K562 (cell line): ENCODE results near the gene LTBP4. TPM values are rescaled to one million over a fixed set of nuclear protein-coding genes. Genes with fewer than 3 reads are reported as not detected.

ENCODE experiments used
- ETV5 ChIP-seq: sonication (generic); formaldehyde crosslinking; IDR thresholded peaks from 2 replicates; pipeline ENCODE4 v1.4.0; 2020; ENCODE audit warnings: low read depth, mild to moderate bottlenecking, missing genetic modification reagents
- GATA2 ChIP-seq: sonication (generic); formaldehyde crosslinking; IDR thresholded peaks from 2 replicates; pipeline ENCODE4 v1.4.0; 2020; ENCODE audit warnings: mild to moderate bottlenecking, missing genetic modification reagents
- NR2C1 ChIP-seq, 2 experiments: fragments of 450-650 bp; IDR thresholded peaks; 2 replicates each; pipeline ENCODE4 v1.6.1; 2017; ENCODE audit warnings: mild to moderate bottlenecking in 2 of 2, antibody characterized with exemption in 1 of 2, inconsistent platforms in 1 of 2, missing compliant biosample characterization in 1 of 2, missing genetic modification characterization in 1 of 2
- POLR2G ChIP-seq: fragments of 200-400 bp; formaldehyde crosslinking; IDR thresholded peaks from 2 replicates; pipeline ENCODE4 v1.6.1; 2017; ENCODE audit warnings: low read depth, mild to moderate bottlenecking, antibody characterized with exemption, low read length, moderate library complexity
- PRPF4 ChIP-seq: fragments of 200-400 bp; formaldehyde crosslinking; IDR thresholded peaks from one replicate; pipeline ENCODE4 v1.6.1; 2017; ENCODE audit warnings: low read length, low read depth, mild to moderate bottlenecking; ENCODE audit not compliant: insufficient read depth, poor library complexity, severe bottlenecking
- ZBTB34 ChIP-seq: fragments of 250-450 bp; sonication (Bioruptor Pico); IDR thresholded peaks from 2 replicates; pipeline ENCODE4 v1.8.0; 2021; ENCODE audit warnings: mild to moderate bottlenecking, moderate library complexity
- ZNF282 ChIP-seq: sonication (generic); formaldehyde crosslinking; IDR thresholded peaks from 2 replicates; pipeline ENCODE4 v1.8.1; 2023; ENCODE audit warnings: missing genetic modification reagents
- ZNF644 ChIP-seq: fragments of 200-800 bp; sonication (Bioruptor generic); IDR thresholded peaks from 2 replicates; pipeline ENCODE4 v1.6.1; 2016; ENCODE audit warnings: low read depth, missing genetic modification characterization, missing compliant biosample characterization
- polyA plus RNA-seq, 8 experiments: library from polyadenylated mRNA; depleted of rRNA in 4 of 8; stranded (reverse) in 5 of 8; unstranded in 3 of 8; fragments of >200 nt; fragmentation: Nextera tagmentation in 2 of 8; fragmentation: Illumina TruSeq in 1 of 8; extraction: Ambion mirVana in 2 of 8; extraction: Trizol in 1 of 8; gene quantifications; 2 replicates each; pipeline versions ENCODE4 v1.2.1 to v1.2.3, GENCODE V29; 2011 to 2014; ENCODE audit warnings: inconsistent platforms in 1 of 8, missing spikeins in 1 of 8
- total RNA-seq, 7 experiments: library from RNA; depleted of rRNA in 6 of 7; stranded (reverse); fragments of >200 nt in 6 of 7; fragmentation: Illumina TruSeq in 2 of 7; extraction: Trizol in 2 of 7; gene quantifications; 2 replicates each; pipeline versions ENCODE4 v1.2.1 to v1.2.3, GENCODE V29; 2011 to 2021; ENCODE audit warnings: low replicate concordance in 1 of 7

The LTBP4 gene
- total and polyA plus RNA-seq, 9 of the 15 experiments (the other 6 are each of a cell fraction or from before 2014, with no cell fraction given) = 0.35 to 160 (median 31.6) TPM

- peak; percentile 55; the same call in 1 of the 2 replicates for TF ChIP-seq ZNF282 (CRISPR knock-in tag)
- TF ChIP-seq ZNF644 (tag) = no peak
- no peak for TF ChIP-seq ZBTB34 (CRISPR knock-in tag)
- peak; percentile 92 for TF ChIP-seq NR2C1 (IDR thresholded peaks at IDR 0.05)
- TF ChIP-seq NR2C1 (tag; IDR thresholded peaks at IDR 0.05) = peak; percentile 88
- no peak for TF ChIP-seq PRPF4
- peak; percentile 55; the same call in 1 of the 2 replicates for TF ChIP-seq POLR2G
- TF ChIP-seq GATA2 = no peak
- TF ChIP-seq ETV5 (CRISPR knock-in tag) = no peak
These were observed 10.9 kb downstream of the LTBP4 start (continued) for GRCh38 chr19:40611900-40612698.
